Smooth muscle cell of the brain vasculature (primary cell): ENCODE measurements around the gene GANAB.
"Not testable (repeated sequence)": the region's sequence is repeated elsewhere in the genome, so short reads cannot be mapped to it uniquely, and the experiment has no call there.

Experiments used
- DNase-seq: peaks from one replicate; pipeline ENCODE4 v3.0.0-alpha.2; 2012; ENCODE audit warnings: low read depth, low spot score

The GANAB gene

GRCh38 chr11:62645946-62646824 lies at the start of gene GANAB:
GANAB (minus strand) TSS chr11:62646613; CDS start chr11:62646599, 14 bp downstream.
- DNase-seq: peak; percentile 93

DNA sequence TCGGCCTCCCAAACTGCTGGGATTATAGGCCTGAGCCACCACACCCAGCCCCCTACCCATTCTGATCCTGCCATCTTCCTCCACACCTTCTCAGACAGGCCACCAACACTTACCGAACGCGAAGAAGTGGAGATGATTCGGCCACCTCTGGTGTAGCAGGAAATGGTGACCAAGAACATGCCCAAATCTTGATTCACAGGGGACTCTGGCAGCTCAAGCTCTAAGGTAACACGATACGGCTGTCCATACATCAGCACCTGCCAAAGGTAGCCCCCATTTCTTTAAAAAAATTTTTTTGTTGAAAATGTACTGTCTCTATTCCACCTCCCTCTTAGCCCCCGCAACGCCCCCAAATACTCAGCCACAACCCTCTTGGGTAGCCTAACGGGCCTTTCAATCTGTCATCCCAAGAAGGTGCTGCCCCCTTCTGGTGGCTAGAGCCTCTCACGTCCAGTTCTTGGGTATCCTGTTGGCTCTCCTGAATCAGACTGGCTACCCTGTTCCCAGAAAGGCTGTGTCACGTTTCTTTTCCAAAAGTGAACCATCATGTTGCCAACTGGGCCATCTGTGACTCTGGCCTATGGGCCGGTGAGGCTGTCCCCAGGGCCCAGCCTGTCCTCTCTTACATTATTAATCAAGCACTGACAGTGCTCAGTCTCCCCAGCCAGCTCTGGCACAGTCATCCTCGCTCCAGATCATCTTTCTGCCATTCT lies 48.2 kb upstream of the GANAB start:
- no peak for DNase-seq

- not testable (repeated sequence) for DNase-seq
Observed at GRCh38 chr11:62693624-62694023, 47.2 kb upstream of the GANAB start.

DNA sequence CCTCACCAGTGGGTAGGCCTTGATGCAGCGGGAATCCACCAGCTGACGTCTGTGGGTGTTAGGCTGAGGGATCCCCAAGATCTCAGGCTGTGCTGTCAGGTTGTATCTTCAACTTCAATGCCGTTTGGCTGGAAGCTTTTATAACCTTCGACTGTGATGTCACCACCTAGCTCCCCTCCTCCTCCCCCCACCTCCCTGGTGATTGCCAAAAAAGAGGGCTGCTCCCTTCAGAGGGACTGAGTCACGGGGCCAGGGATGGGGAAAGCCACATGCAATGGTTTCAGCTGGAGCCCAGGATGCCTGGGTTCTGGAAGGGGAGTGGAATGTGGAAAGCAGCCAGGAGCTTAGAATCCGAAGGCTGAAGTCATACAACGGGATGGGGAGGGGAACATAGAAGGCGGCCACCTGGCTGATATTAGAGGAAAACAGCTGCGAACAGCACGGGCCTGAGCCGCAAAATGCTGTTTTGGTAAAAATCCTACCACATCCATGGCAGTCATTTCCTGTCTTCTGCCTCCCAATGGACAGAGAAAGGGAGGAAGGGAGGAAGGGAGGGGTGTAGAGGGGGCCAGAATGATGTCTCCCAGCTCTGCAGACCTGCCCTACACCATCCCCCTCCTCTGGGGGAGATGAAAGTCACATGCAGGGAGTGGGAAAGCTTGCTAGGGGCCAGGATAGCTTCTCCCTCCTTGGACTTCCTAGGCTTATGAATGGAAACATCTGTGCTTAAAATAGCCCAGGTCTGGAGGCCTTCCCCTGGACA lies 43.2 kb upstream of the GANAB start, which contains the start of gene LRRN4CL:
LRRN4CL (minus strand) TSS at position 110 of the 763 bp plus-strand sequence. CDS start 1,022 bp downstream, outside the sequence.
- peak; percentile 66 for DNase-seq

GRCh38 chr11:62688491-62688890 lies 42.1 kb upstream of the GANAB start:
- no peak for DNase-seq

DNA sequence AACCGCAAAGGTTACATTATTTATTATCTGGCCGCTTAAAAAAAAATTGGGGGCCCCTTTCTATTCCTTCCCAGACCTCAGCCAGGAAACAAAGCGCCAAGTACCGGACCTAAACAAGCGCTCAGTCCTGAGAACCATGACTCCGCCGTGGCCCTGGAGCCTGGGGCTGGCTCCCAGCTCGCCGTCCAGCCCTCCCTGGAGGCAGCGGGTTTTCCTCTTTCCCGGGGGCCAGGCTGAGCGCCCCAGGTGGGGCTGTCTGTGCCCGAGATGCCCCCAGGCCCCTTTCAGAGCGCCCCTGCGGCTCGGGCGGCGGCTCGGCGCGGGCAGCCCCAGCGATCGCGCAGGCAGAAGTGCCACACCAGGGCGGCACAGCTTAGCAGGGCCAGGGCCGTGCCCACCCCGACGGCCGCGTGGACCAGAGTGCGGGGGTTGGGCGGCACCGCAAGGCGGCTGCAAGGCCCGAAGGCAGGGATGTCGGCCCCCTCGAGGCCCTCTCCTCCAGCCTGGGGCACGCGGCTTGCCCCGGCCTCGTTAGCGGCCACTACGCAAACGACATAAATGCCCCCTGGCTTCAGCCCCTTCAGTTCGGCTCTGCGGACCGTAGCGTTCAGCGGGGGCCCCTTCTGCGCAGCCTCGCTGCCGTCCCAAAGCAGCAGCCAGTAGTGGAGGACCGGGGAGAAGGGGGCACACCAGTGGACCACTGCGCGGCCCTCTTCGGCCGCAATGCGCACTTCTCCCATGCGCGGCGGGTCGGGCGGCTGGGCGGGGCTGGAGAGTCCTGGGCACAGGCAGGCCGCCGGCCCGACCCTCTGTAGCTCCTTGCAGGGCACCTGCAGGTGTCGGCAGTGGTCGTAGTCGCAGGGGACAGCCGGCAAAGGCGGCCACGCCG lies 41.3 kb upstream of the GANAB start:
- no peak for DNase-seq

GRCh38 chr11:62682518-62682917 lies 36.1 kb upstream of the GANAB start:
- DNase-seq: no peak

DNA sequence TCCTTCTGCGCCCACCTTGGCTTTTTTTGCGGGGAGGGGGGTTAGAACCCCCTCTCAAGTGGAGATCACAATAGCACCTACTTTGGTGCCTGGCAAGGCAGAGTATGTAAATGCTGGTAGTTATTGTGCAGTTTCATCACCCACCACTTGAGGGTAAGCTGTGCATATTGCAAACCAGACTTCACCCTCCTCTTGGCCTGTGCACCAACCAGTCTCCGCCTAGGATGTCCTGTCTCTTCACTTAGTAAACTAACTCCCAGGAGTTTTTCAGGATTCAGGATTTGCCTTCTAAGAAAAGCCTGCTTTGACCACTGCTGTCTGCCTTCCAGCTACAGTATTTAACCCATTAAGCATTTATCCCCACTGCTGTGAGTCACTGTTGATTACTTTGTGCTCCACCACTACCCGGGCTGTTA lies 34.4 kb upstream of the GANAB start:
- DNase-seq: no peak

- peak; percentile 68 for DNase-seq
Observed at GRCh38 chr11:62678770-62679696, 32.6 kb upstream of the GANAB start, which contains the start of gene UBXN1. UBXN1 (minus strand) TSS chr11:62679073; CDS start chr11:62678923, 150 bp downstream.

- DNase-seq: no peak
Observed at GRCh38 chr11:62678433-62678769, 32.0 kb upstream of the GANAB start.

DNA sequence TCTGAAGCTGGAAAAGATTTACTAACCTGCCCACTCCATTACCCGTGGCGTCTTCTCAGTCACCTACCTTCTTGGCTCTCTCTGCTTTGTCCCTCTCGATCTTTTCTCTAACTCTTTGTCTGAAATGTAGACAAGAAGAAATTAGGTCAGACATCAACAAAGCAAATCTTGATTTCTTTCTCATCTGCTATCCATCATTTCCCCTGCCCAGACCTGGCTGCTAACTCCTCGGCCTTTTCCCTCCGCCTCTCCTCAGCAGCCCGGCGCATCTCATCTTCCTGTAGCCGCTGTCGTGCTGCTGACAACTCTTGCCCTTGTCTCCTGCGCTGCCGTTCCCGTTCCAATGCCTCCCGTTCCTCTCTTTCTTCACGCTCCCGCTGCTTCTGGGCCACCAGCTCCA lies 31.3 kb upstream of the GANAB start:
- no peak for DNase-seq

DNA sequence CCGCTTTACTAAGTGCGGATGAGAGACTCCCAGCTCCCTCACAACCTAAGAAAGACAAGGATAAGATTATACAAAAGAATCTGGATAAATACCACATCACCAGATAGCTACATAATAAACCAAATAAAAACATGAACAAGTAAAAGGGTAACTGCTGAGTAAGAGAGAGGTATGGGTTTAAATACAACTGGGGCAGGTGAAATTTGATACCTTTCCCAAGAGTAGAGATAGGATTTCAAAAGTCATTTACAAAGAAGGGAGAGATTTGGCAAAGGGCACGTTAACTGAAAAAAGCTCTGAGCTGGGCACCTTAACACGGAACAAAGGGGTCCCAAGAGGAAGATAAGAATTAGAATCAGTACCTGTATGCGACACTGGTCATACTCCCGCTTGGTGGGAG lies 30.7 kb upstream of the GANAB start:
- no peak for DNase-seq

GRCh38 chr11:62676698-62677097 lies 30.3 kb upstream of the GANAB start:
- DNase-seq: no peak

DNA sequence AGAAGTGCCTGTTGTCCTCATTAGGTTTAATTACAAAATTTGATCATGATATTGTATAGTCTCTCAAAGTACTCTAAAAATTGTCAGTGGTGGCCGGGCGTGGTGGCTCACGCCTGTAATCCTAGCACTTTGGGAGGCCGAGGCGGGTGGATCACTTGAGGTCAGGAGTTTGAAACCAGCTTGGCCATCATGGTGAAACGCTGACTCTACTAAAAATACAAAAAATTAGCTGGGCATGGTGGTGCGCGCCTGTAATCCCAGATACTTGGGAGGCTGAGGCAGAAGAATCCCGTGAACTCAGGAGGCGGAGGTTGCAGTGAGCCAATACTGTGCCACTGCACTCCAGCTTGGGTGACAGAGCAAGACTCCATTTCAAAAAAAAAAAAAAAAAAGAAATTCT lies 29.0 kb upstream of the GANAB start:
- DNase-seq: not testable (repeated sequence)

DNA sequence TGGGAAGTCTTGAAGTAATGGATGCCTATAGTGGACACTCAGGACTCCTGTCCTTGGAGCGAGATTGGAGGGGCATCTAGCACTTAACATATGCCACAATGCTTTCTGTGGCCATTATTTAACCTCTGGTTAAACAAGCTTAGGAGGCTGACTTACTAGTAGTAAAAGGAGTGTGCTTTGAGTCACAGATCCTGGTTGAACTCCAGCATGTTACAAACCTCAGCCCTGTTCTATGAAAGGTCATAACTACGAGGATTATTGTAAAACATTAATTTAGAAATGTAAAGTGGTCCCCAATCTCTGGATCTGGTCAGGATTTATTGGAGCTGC lies 26.7 kb upstream of the GANAB start:
- DNase-seq: no peak

DNA sequence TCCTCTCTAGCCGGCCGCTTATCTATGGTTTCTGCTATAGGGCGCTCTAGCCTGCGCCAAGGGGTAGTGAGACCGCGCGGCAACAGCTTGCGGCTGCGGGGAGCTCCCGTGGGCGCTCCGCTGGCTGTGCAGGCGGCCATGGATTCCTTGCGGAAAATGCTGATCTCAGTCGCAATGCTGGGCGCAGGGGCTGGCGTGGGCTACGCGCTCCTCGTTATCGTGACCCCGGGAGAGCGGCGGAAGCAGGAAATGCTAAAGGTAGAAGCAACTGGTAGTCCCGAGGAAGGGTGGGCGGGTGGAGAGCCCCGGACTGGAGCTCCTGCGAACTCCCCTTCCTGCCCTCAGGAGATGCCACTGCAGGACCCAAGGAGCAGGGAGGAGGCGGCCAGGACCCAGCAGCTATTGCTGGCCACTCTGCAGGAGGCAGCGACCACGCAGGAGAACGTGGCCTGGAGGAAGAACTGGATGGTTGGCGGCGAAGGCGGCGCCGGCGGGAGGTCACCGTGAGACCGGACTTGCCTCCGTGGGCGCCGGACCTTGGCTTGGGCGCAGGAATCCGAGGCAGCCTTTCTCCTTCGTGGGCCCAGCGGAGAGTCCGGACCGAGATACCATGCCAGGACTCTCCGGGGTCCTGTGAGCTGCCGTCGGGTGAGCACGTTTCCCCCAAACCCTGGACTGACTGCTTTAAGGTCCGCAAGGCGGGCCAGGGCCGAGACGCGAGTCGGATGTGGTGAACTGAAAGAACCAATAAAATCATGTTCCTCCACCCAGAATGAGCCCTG lies 25.4 kb upstream of the GANAB start, which contains the start of the genes LBHD1 and UQCC3:
LBHD1 (minus strand) TSS at position 660 of the 782 bp plus-strand sequence. CDS start 2,236 bp downstream, outside the sequence.
UQCC3 (plus strand) TSS at position 66 of the 782 bp plus-strand sequence; CDS start at position 139, 73 bp downstream.
- no peak for DNase-seq

- no peak for DNase-seq
Observed at GRCh38 chr11:62671236-62671607, 24.8 kb upstream of the GANAB start.

GRCh38 chr11:62669420-62670161 lies 23.2 kb upstream of the GANAB start:
- no peak for DNase-seq
